D341Med (cell line): ENCODE results near the gene AMY1A.
"Not testable (repeated sequence)": the region's sequence is repeated elsewhere in the genome, so short reads cannot be mapped to it uniquely, and the experiment has no call there.

Source experiments
- DNase-seq: peaks from one replicate; pipeline ENCODE4 v3.0.0; 2012; ENCODE audit warnings: low spot score

The AMY1A gene

GRCh38 chr1:103655460-103655859 is at the start of gene AMY1A:
AMY1A (plus strand) TSS chr1:103655760; CDS start chr1:103656331, 571 bp downstream.
- DNase-seq: not testable (repeated sequence)

- no peak for DNase-seq
Measured at GRCh38 chr1:103616362-103616761, 39.2 kb upstream of the AMY1A start.

GRCh38 chr1:103616994-103617477 is 38.5 kb upstream of the AMY1A start, which contains the start of gene AMY2A:
AMY2A (plus strand) TSS chr1:103617427; CDS start chr1:103617441, 14 bp downstream.
- not testable (repeated sequence) for DNase-seq

- DNase-seq: not testable (repeated sequence)
Measured at GRCh38 chr1:103627436-103627835, 28.1 kb upstream of the AMY1A start.

- DNase-seq: not testable (repeated sequence)
Measured at GRCh38 chr1:103641194-103641593, 14.4 kb upstream of the AMY1A start.

- not testable (repeated sequence) for DNase-seq
Measured at GRCh38 chr1:103643908-103644307, 11.7 kb upstream of the AMY1A start.

- not testable (repeated sequence) for DNase-seq
Measured at GRCh38 chr1:103650305-103650704, 5.3 kb upstream of the AMY1A start.

- not testable (repeated sequence) for DNase-seq
Measured at GRCh38 chr1:103650889-103651288, 4.7 kb upstream of the AMY1A start.

- not testable (repeated sequence) for DNase-seq
Measured at GRCh38 chr1:103654133-103654532, 1.4 kb upstream of the AMY1A start.

GRCh38 chr1:103676335-103676734 is 20.8 kb downstream of the AMY1A start:
- DNase-seq: not testable (repeated sequence)

- not testable (repeated sequence) for DNase-seq
Measured at GRCh38 chr1:103696110-103696509, 40.5 kb downstream of the AMY1A start, which contains the start of gene AMY1B. AMY1B (minus strand) TSS chr1:103696210; CDS start chr1:103695639, 571 bp downstream.

GRCh38 chr1:103697430-103697829 is 41.9 kb downstream of the AMY1A start:
- DNase-seq: not testable (repeated sequence)

- DNase-seq: not testable (repeated sequence)
Measured at GRCh38 chr1:103700669-103701068, 45.1 kb downstream of the AMY1A start.

GRCh38 chr1:103701256-103701655 is 45.7 kb downstream of the AMY1A start:
- not testable (repeated sequence) for DNase-seq

- not testable (repeated sequence) for DNase-seq
Measured at GRCh38 chr1:103707670-103708069, 52.1 kb downstream of the AMY1A start.

GRCh38 chr1:103710381-103710780 is 54.8 kb downstream of the AMY1A start:
- not testable (repeated sequence) for DNase-seq
